NCI-H774 (cell line): ENCODE measurements around the gene DYNLT2B.
"Not testable (repeated sequence)": the region's sequence is repeated elsewhere in the genome, so short reads cannot be mapped to it uniquely, and the experiment has no call there.

Experiments
- DNase-seq: peaks from one replicate; lab custom pipeline; 2025; lab: John Stamatoyannopoulos, UW

DYNLT2B gene

GRCh38 chr3:196326936-196327335 lies 8.9 kb upstream of the DYNLT2B start:
- no peak for DNase-seq

- no peak for DNase-seq
Measured at GRCh38 chr3:196323691-196324090, 5.7 kb upstream of the DYNLT2B start.

- no peak for DNase-seq
Measured at GRCh38 chr3:196323016-196323415, 5.0 kb upstream of the DYNLT2B start.

GRCh38 chr3:196321162-196321561 lies 3.1 kb upstream of the DYNLT2B start:
- no peak for DNase-seq

GRCh38 chr3:196320137-196320536 lies 2.1 kb upstream of the DYNLT2B start:
- DNase-seq, result no peak

GRCh38 chr3:196316799-196317686 lies 997 bp downstream of the DYNLT2B start:
- DNase-seq, result not testable (repeated sequence)

GRCh38 chr3:196315821-196316220 lies 2.2 kb downstream of the DYNLT2B start:
- no peak for DNase-seq

GRCh38 chr3:196314597-196314996 lies 3.4 kb downstream of the DYNLT2B start:
- DNase-seq, result no peak

- DNase-seq, result not testable (repeated sequence)
Measured at GRCh38 chr3:196314086-196314485, 4.0 kb downstream of the DYNLT2B start.

- not testable (repeated sequence) for DNase-seq
Measured at GRCh38 chr3:196302960-196303359, 15.1 kb downstream of the DYNLT2B start.

- DNase-seq, result not testable (repeated sequence)
Measured at GRCh38 chr3:196302551-196302950, 15.5 kb downstream of the DYNLT2B start.

GRCh38 chr3:196298521-196298920 lies 19.5 kb downstream of the DYNLT2B start:
- no peak for DNase-seq

- no peak for DNase-seq
Measured at GRCh38 chr3:196292286-196292923, 25.6 kb downstream of the DYNLT2B start.

GRCh38 chr3:196288141-196288460 lies 29.9 kb downstream of the DYNLT2B start:
- no peak for DNase-seq

- peak; percentile 97 for DNase-seq
Measured at GRCh38 chr3:196287440-196288140, 30.4 kb downstream of the DYNLT2B start, which contains the start of gene PCYT1A. TSS of gene PCYT1A (minus strand) at chr3:196287726. CDS start at chr3:196270531, 17,195 bp downstream.

- DNase-seq, result no peak
Measured at GRCh38 chr3:196287090-196287439, 31.0 kb downstream of the DYNLT2B start.

GRCh38 chr3:196284396-196284795 lies 33.6 kb downstream of the DYNLT2B start:
- no peak for DNase-seq

- DNase-seq, result no peak
Measured at GRCh38 chr3:196281962-196282361, 36.1 kb downstream of the DYNLT2B start.

- DNase-seq, result no peak
Measured at GRCh38 chr3:196280689-196281440, 37.2 kb downstream of the DYNLT2B start.

- DNase-seq, result no peak
Measured at GRCh38 chr3:196275126-196275525, 42.9 kb downstream of the DYNLT2B start.

GRCh38 chr3:196274585-196274984 lies 43.5 kb downstream of the DYNLT2B start:
- DNase-seq, result no peak

GRCh38 chr3:196273655-196274054 lies 44.4 kb downstream of the DYNLT2B start:
- no peak for DNase-seq
